GM12891 (cell line): Measurements from ENCODE around the gene HDAC4.

Source experiments
- DNase-seq: peaks from one replicate; pipeline ENCODE4 v3.0.0; 2011; ENCODE audit warnings: low spot score; ENCODE audit not compliant: insufficient read length
- FAIRE-seq: peaks from 2 replicates; lab custom pipeline; 2011; peaks lifted over from hg19 to GRCh38; lab: Jason Lieb, UNC
- PAX5 ChIP-seq: IDR thresholded peaks from 2 replicates; pipeline ENCODE4 v1.6.1; 2011; ENCODE audit warnings: low read length, moderate library complexity, mild to moderate bottlenecking; ENCODE audit not compliant: insufficient read depth, severe bottlenecking
- POLR2A ChIP-seq: IDR thresholded peaks from 2 replicates; pipeline ENCODE4 v1.6.1; 2011; ENCODE audit warnings: low read depth, low read length, control low read depth
- POLR2AphosphoS5 ChIP-seq: IDR thresholded peaks from 2 replicates; pipeline ENCODE4 v1.6.1; 2011; ENCODE audit warnings: low read depth, low read length, control low read depth
- POU2F2 ChIP-seq: IDR thresholded peaks from 2 replicates; pipeline ENCODE4 v1.6.1; 2011; ENCODE audit warnings: low read depth, mild to moderate bottlenecking, control low read depth, low read length, moderate library complexity
- SPI1 ChIP-seq: IDR thresholded peaks from 2 replicates; pipeline ENCODE4 v1.6.1; 2011; ENCODE audit warnings: low read depth, low read length, control low read depth
- TAF1 ChIP-seq: IDR thresholded peaks from 2 replicates; pipeline ENCODE4 v1.6.1; 2011; ENCODE audit warnings: low read depth, low read length, control low read depth

HDAC4 gene

GRCh38 chr2:239378021-239378917 lies 22.6 kb downstream of the HDAC4 start:
- DNase-seq (no peak), FAIRE-seq (no peak)
- no peak for TF ChIP-seq POU2F2
- no peak for TF ChIP-seq TAF1
- no peak for TF ChIP-seq PAX5
- no peak for TF ChIP-seq POLR2AphosphoS5
- TF ChIP-seq SPI1, result no peak
- TF ChIP-seq POLR2A, result no peak

- no peak for FAIRE-seq
- TF ChIP-seq PAX5, result no peak
- no peak for TF ChIP-seq SPI1
- TF ChIP-seq POU2F2, result no peak
- TF ChIP-seq POLR2AphosphoS5, result no peak
- no peak for TF ChIP-seq POLR2A
- no peak for TF ChIP-seq TAF1
- no peak for DNase-seq
Measured at GRCh38 chr2:239377591-239377990, 23.2 kb downstream of the HDAC4 start.

GRCh38 chr2:239376942-239377531 lies 23.8 kb downstream of the HDAC4 start:
- FAIRE-seq (no peak), DNase-seq (no peak)
- TF ChIP-seq POU2F2 (no peak), POLR2A (no peak), PAX5 (no peak), POLR2AphosphoS5 (no peak), SPI1 (no peak), TAF1 (no peak)

GRCh38 chr2:239376351-239376750 lies 24.5 kb downstream of the HDAC4 start:
- DNase-seq (no peak), FAIRE-seq (no peak)
- no peak for TF ChIP-seq POLR2A
- no peak for TF ChIP-seq SPI1
- no peak for TF ChIP-seq POU2F2
- no peak for TF ChIP-seq TAF1
- TF ChIP-seq PAX5, result no peak
- TF ChIP-seq POLR2AphosphoS5, result no peak

GRCh38 chr2:239375278-239376061 lies 25.4 kb downstream of the HDAC4 start:
- no peak for TF ChIP-seq POLR2AphosphoS5
- TF ChIP-seq POU2F2, result no peak
- no peak for TF ChIP-seq PAX5
- TF ChIP-seq SPI1, result no peak
- TF ChIP-seq TAF1, result no peak
- no peak for TF ChIP-seq POLR2A
- DNase-seq (no peak), FAIRE-seq (no peak)

- FAIRE-seq (no peak), DNase-seq (no peak)
- TF ChIP-seq PAX5, result no peak
- no peak for TF ChIP-seq POLR2AphosphoS5
- TF ChIP-seq SPI1, result no peak
- no peak for TF ChIP-seq POLR2A
- no peak for TF ChIP-seq TAF1
- no peak for TF ChIP-seq POU2F2
Measured at GRCh38 chr2:239374896-239375277, 25.9 kb downstream of the HDAC4 start.

GRCh38 chr2:239372835-239373234 lies 28.0 kb downstream of the HDAC4 start:
- DNase-seq (no peak), FAIRE-seq (no peak)
- TF ChIP-seq SPI1, result no peak
- no peak for TF ChIP-seq TAF1
- TF ChIP-seq PAX5, result no peak
- TF ChIP-seq POU2F2, result no peak
- TF ChIP-seq POLR2AphosphoS5, result no peak
- no peak for TF ChIP-seq POLR2A

GRCh38 chr2:239371726-239372686 lies 28.8 kb downstream of the HDAC4 start:
- FAIRE-seq (no peak), DNase-seq (no peak)
- TF ChIP-seq TAF1 (no peak), PAX5 (no peak), POLR2AphosphoS5 (no peak), POLR2A (no peak), POU2F2 (no peak), SPI1 (no peak)
